ENCODE measurements around the gene NCAPD3.

DNA sequence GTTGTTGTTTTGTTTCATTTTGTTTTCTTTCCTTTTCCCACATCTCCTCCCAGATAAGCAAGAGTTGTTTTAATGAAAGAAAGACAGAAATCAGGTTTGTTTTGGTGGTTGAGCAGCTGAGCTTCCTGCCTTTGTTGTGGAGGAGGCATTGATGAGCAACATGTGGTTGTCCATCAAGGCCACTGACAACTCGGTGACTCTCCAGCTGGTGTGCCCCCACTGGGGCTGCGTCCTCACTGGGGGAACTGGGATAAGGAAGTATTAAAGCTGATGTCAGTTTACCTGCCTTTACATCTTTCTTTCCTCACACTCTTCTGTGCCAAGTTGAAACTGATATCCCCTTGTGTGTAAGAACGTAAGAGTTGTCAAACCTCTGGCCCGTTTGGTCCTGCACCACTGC, 6.6 kb upstream of the NCAPD3 start:
- TF ChIP-seq, protein P1, sequence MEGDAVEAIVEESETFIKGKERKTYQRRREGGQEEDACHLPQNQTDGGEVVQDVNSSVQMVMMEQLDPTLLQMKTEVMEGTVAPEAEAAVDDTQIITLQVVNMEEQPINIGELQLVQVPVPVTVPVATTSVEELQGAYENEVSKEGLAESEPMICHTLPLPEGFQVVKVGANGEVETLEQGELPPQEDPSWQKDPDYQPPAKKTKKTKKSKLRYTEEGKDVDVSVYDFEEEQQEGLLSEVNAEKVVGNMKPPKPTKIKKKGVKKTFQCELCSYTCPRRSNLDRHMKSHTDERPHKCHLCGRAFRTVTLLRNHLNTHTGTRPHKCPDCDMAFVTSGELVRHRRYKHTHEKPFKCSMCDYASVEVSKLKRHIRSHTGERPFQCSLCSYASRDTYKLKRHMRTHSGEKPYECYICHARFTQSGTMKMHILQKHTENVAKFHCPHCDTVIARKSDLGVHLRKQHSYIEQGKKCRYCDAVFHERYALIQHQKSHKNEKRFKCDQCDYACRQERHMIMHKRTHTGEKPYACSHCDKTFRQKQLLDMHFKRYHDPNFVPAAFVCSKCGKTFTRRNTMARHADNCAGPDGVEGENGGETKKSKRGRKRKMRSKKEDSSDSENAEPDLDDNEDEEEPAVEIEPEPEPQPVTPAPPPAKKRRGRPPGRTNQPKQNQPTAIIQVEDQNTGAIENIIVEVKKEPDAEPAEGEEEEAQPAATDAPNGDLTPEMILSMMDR (IDR thresholded peaks at IDR 0.05 in 2 of 3, conservative IDR thresholded peaks at IDR 0.05 in 1 of 3; ENCODE audit: insufficient read depth in 2 of 3, low read depth in 1 of 3, low read length in 3 of 3), result no peak
- TF ChIP-seq, protein P2, sequence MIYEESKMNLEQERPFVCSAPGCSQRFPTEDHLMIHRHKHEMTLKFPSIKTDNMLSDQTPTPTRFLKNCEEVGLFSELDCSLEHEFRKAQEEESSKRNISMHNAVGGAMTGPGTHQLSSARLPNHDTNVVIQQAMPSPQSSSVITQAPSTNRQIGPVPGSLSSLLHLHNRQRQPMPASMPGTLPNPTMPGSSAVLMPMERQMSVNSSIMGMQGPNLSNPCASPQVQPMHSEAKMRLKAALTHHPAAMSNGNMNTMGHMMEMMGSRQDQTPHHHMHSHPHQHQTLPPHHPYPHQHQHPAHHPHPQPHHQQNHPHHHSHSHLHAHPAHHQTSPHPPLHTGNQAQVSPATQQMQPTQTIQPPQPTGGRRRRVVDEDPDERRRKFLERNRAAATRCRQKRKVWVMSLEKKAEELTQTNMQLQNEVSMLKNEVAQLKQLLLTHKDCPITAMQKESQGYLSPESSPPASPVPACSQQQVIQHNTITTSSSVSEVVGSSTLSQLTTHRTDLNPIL (CRISPR knock-in tag; IDR thresholded peaks at IDR 0.05), result no peak
- no peak for TF ChIP-seq CEBPB (tag; IDR thresholded peaks at IDR 0.05)
- TF ChIP-seq, protein P3, sequence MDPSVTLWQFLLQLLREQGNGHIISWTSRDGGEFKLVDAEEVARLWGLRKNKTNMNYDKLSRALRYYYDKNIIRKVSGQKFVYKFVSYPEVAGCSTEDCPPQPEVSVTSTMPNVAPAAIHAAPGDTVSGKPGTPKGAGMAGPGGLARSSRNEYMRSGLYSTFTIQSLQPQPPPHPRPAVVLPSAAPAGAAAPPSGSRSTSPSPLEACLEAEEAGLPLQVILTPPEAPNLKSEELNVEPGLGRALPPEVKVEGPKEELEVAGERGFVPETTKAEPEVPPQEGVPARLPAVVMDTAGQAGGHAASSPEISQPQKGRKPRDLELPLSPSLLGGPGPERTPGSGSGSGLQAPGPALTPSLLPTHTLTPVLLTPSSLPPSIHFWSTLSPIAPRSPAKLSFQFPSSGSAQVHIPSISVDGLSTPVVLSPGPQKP (CRISPR knock-in tag; IDR thresholded peaks at IDR 0.05), result no peak
- TF ChIP-seq, protein P4, sequence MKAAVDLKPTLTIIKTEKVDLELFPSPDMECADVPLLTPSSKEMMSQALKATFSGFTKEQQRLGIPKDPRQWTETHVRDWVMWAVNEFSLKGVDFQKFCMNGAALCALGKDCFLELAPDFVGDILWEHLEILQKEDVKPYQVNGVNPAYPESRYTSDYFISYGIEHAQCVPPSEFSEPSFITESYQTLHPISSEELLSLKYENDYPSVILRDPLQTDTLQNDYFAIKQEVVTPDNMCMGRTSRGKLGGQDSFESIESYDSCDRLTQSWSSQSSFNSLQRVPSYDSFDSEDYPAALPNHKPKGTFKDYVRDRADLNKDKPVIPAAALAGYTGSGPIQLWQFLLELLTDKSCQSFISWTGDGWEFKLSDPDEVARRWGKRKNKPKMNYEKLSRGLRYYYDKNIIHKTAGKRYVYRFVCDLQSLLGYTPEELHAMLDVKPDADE (conservative IDR thresholded peaks at IDR 0.05; ENCODE audit: control insufficient read depth, low read depth, low read length), result no peak
- TF ChIP-seq, protein P5, sequence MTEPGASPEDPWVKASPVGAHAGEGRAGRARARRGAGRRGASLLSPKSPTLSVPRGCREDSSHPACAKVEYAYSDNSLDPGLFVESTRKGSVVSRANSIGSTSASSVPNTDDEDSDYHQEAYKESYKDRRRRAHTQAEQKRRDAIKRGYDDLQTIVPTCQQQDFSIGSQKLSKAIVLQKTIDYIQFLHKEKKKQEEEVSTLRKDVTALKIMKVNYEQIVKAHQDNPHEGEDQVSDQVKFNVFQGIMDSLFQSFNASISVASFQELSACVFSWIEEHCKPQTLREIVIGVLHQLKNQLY (CRISPR knock-in tag; conservative IDR thresholded peaks at IDR 0.05), result no peak
- no peak for TF ChIP-seq POLR2G (IDR thresholded peaks at IDR 0.05; ENCODE audit: low read depth, low read length)
- TF ChIP-seq MCM2 (IDR thresholded peaks at IDR 0.05; ENCODE audit: low read depth), result no peak
- no peak for TF ChIP-seq STAT5B (CRISPR knock-in tag; IDR thresholded peaks at IDR 0.05)
- TF ChIP-seq ZFP36 (IDR thresholded peaks at IDR 0.05; ENCODE audit: low read depth, low read length, partially characterized antibody), result no peak
- TF ChIP-seq ZNF217 (CRISPR knock-in tag; IDR thresholded peaks at IDR 0.05), result no peak
- no peak for TF ChIP-seq FOXJ2 (tag; IDR thresholded peaks at IDR 0.05)
- TF ChIP-seq MAZ (CRISPR knock-in tag; conservative IDR thresholded peaks at IDR 0.05 in 1 of 2, IDR thresholded peaks at IDR 0.05 in 1 of 2), result no peak
- no peak for TF ChIP-seq POLR2A (conservative IDR thresholded peaks at IDR 0.05)
